HFFc6 (cell line): Measurements from ENCODE around the gene RNF181. TPM values are rescaled to one million over a fixed set of nuclear protein-coding genes. Genes with fewer than 3 reads are reported as not detected.
"Not testable (repeated sequence)": the region's sequence is repeated elsewhere in the genome, so short reads cannot be mapped to it uniquely, and the experiment has no call there.

Experiments used
- DNase-seq: peaks from one replicate; pipeline ENCODE4 v3.0.0-alpha.2; 2018
- H3K27ac Mint-ChIP-seq: 2 replicates; pipeline ENCODE4 v1.8.0; 2020; ENCODE audit warnings: mild to moderate bottlenecking, mixed read lengths
- H3K27me3 Mint-ChIP-seq: 2 replicates; pipeline ENCODE4 v1.8.0; 2021; ENCODE audit warnings: mild to moderate bottlenecking, moderate library complexity, mixed read lengths; ENCODE audit not compliant: insufficient read depth
- H3K36me3 Mint-ChIP-seq: 2 replicates; pipeline ENCODE4 v1.8.0; 2021; ENCODE audit warnings: low read depth, mixed read lengths
- H3K4me1 Mint-ChIP-seq: 2 replicates; pipeline ENCODE4 v1.8.0; 2020; ENCODE audit warnings: low read depth, mixed read lengths
- H3K4me3 Mint-ChIP-seq: 2 replicates; pipeline ENCODE4 v1.8.0; 2020; ENCODE audit warnings: mild to moderate bottlenecking, moderate library complexity, mixed read lengths
- H3K9me3 Mint-ChIP-seq: 2 replicates; pipeline ENCODE4 v1.8.0; 2020; ENCODE audit warnings: mild to moderate bottlenecking, mixed read lengths
- CTCF ChIP-seq: fragments of 200-600 bp; sonication (generic); IDR thresholded peaks from 2 replicates; pipeline ENCODE4 v1.5.0; 2021; ENCODE audit warnings: antibody characterized with exemption, mild to moderate bottlenecking
- total RNA-seq, 6 experiments: library from RNA; stranded (reverse); fragmentation: NEBNext Ultra II Directional; extraction: Animal tissue kit (Norgen Biotek cat#: 25700); gene quantifications; 2 replicates in 1 of 6; 3 replicates in 5 of 6; pipeline ENCODE4 v1.2.3, GENCODE V29; 2021

Gene RNF181
- total RNA-seq, 6 experiments from 2014 or later = 121 to 160 (median 146) TPM

GRCh38 chr2:85611705-85612587 lies 16.4 kb downstream of the RNF181 start, which contains the start of gene C2orf68:
Gene C2orf68 (minus strand): TSS chr2:85612066. CDS start chr2:85611984, 82 bp downstream.
- H3K27me3 Mint-ChIP-seq = peaks cover 3% of the 10 kb centered on the region; the same call in 1 of the 2 replicates
- no peak for TF ChIP-seq CTCF
- H3K4me3 Mint-ChIP-seq = peak within 1 kb of the TSS; percentile 98
- peaks cover 17% of the 10 kb centered on the region for H3K36me3 Mint-ChIP-seq
- H3K27ac Mint-ChIP-seq = peak within 1 kb of the TSS; percentile 91
- peaks cover 26% of the 10 kb centered on the region for H3K4me1 Mint-ChIP-seq
- DNase-seq = peak; percentile 71
- H3K9me3 Mint-ChIP-seq = no peaks in the 10 kb centered on the region

- Mint-ChIP-seq H3K9me3 (no peaks in the 10 kb centered on the region), H3K36me3 (peaks cover 10% of the 10 kb centered on the region), H3K4me1 (peaks cover 26% of the 10 kb centered on the region), H3K27ac (no peak overlapping the region), H3K4me3 (no peak overlapping the region), H3K27me3 (peaks cover 3% of the 10 kb centered on the region; the same call in 1 of the 2 replicates)
- DNase-seq = no peak
- TF ChIP-seq CTCF = no peak
Measured at GRCh38 chr2:85613717-85614515, 18.4 kb downstream of the RNF181 start.

- DNase-seq, H3K27me3 Mint-ChIP-seq, H3K27ac Mint-ChIP-seq, H3K4me3 Mint-ChIP-seq, H3K9me3 Mint-ChIP-seq: not testable (repeated sequence)
- Mint-ChIP-seq H3K36me3 (peaks cover 14% of the 10 kb centered on the region), H3K4me1 (peaks cover 24% of the 10 kb centered on the region)
Measured at GRCh38 chr2:85614757-85615156, 19.2 kb downstream of the RNF181 start.

GRCh38 chr2:85615413-85615728 lies 19.8 kb downstream of the RNF181 start:
- Mint-ChIP-seq H3K27me3 (peaks cover 3% of the 10 kb centered on the region; the same call in 1 of the 2 replicates), H3K4me1 (peaks cover 20% of the 10 kb centered on the region), H3K9me3 (no peaks in the 10 kb centered on the region), H3K27ac (no peak overlapping the region), H3K36me3 (peaks cover 11% of the 10 kb centered on the region), H3K4me3 (no peak overlapping the region)
- no peak for TF ChIP-seq CTCF
- DNase-seq = no peak

GRCh38 chr2:85617723-85618122 lies 22.2 kb downstream of the RNF181 start:
- not testable (repeated sequence) for H3K27ac Mint-ChIP-seq
- peaks cover 14% of the 10 kb centered on the region for H3K36me3 Mint-ChIP-seq

GRCh38 chr2:85619617-85620016 lies 24.1 kb downstream of the RNF181 start:
- Mint-ChIP-seq H3K36me3 (peaks cover 29% of the 10 kb centered on the region), H3K27ac (no peak overlapping the region), H3K4me3 (no peak overlapping the region), H3K9me3 (no peaks in the 10 kb centered on the region), H3K27me3 (no peaks in the 10 kb centered on the region), H3K4me1 (peaks cover 13% of the 10 kb centered on the region)
- DNase-seq = no peak
- TF ChIP-seq CTCF = no peak

More at GRCh38 chr2:85617723-85618122, 22.2 kb downstream of the RNF181 start:
- not testable (repeated sequence) for DNase-seq, H3K27me3 Mint-ChIP-seq, H3K9me3 Mint-ChIP-seq
- H3K4me1 Mint-ChIP-seq = peaks cover 13% of the 10 kb centered on the region
- H3K4me3 Mint-ChIP-seq = peak overlapping the region; percentile 90
